Measurements from ENCODE around the gene SPATA45. TPM values are rescaled to one million over a fixed set of nuclear protein-coding genes. Genes with fewer than 3 reads are reported as not detected.

Gene SPATA45
- total and polyA plus RNA-seq, 2 of the 13 experiments (the other 11 are each of a cell fraction or from before 2014, with no cell fraction given), result 0.17 to 0.64 TPM

- TF ChIP-seq AHR (CRISPR knock-in tag; IDR thresholded peaks at IDR 0.05) (peak; percentile 58; the same call in 1 of the 2 replicates), MAFF (IDR thresholded peaks at IDR 0.05; ENCODE audit: low read depth, low read length) (no peak), ZNF318 (CRISPR knock-in tag; IDR thresholded peaks at IDR 0.05) (no peak), POLR2A (IDR thresholded peaks at IDR 0.05; ENCODE audit: insufficient read depth in 1 of 2, low read depth in 2 of 2, low read length in 2 of 2) (peak; percentile 56 to 93), ZNF879 (CRISPR knock-in tag; IDR thresholded peaks at IDR 0.05) (no peak), SAP130 (CRISPR knock-in tag; IDR thresholded peaks at IDR 0.05; ENCODE audit: low read depth) (peak; percentile 84), NFYB (CRISPR knock-in tag; IDR thresholded peaks at IDR 0.05) (peak; percentile 80), E2F2 (CRISPR knock-in tag; IDR thresholded peaks at IDR 0.05; ENCODE audit: borderline replicate concordance) (no peak), TBX2 (CRISPR knock-in tag; IDR thresholded peaks at IDR 0.05; ENCODE audit: borderline replicate concordance) (no peak; the same call in 1 of the 2 replicates), TFE3 (CRISPR knock-in tag; IDR thresholded peaks at IDR 0.05) (no peak), ZNF101 (CRISPR knock-in tag; IDR thresholded peaks at IDR 0.05; ENCODE audit: borderline replicate concordance, low read depth) (no peak), CCAR2 (optimal IDR thresholded peaks at IDR 0.05; ENCODE audit: low read depth, low read length) (no peak), ZBTB34 (CRISPR knock-in tag; IDR thresholded peaks at IDR 0.05) (no peak), DNMT1 (CRISPR knock-in tag; IDR thresholded peaks at IDR 0.05) (0 out of 2 replicates have a peak, but pooled peaks have one; percentile 27), ZNF276 (CRISPR knock-in tag; IDR thresholded peaks at IDR 0.05; ENCODE audit: low read depth) (no peak)
Measured at GRCh38 chr1:212857992-212858460, 10.6 kb upstream of the SPATA45 start, which contains the start of gene FLVCR1 (continued).

All from HepG2 (cell line).